Neuronal stem cell (in vitro differentiated cells): ENCODE measurements around the gene NOC2L.

Source experiments
- DNase-seq: peaks from one replicate; pipeline ENCODE4 v3.0.0-alpha.2; 2013; ENCODE audit warnings: low spot score
- H2AFZ ChIP-seq: one replicate; pipeline ENCODE4 v1.6.1; 2013; ENCODE audit warnings: mild to moderate bottlenecking, low read length, inconsistent platforms
- H2AK5ac ChIP-seq: 2 replicates; pipeline ENCODE4 v1.6.1; 2013; ENCODE audit warnings: low read depth, mild to moderate bottlenecking, inconsistent platforms, low read length, moderate library complexity, mixed read lengths
- H2BK120ac ChIP-seq: 2 replicates; pipeline ENCODE4 v1.6.1; 2013; ENCODE audit warnings: low read depth, mild to moderate bottlenecking, inconsistent platforms, low read length, moderate library complexity, mixed read lengths
- H2BK12ac ChIP-seq: one replicate; pipeline ENCODE4 v1.6.1; 2013; ENCODE audit warnings: low read length, inconsistent platforms
- H2BK15ac ChIP-seq: 2 replicates; pipeline ENCODE4 v1.6.1; 2013; ENCODE audit warnings: mild to moderate bottlenecking, low read length, inconsistent platforms, mixed read lengths
- H2BK5ac ChIP-seq: one replicate; pipeline ENCODE4 v1.6.1; 2013; ENCODE audit warnings: inconsistent platforms, mild to moderate bottlenecking, low read length, moderate library complexity
- H3K14ac ChIP-seq: one replicate; pipeline ENCODE4 v1.6.1; 2013; ENCODE audit warnings: low read length, inconsistent platforms
- H3K18ac ChIP-seq: 2 replicates; pipeline ENCODE4 v1.6.1; 2013; ENCODE audit warnings: low read length, inconsistent platforms
- H3K23ac ChIP-seq: 2 replicates; pipeline ENCODE4 v1.6.1; 2013; ENCODE audit warnings: low read depth, mild to moderate bottlenecking, mixed read lengths, low read length, inconsistent platforms; ENCODE audit not compliant: poor library complexity
- H3K27ac ChIP-seq: replicated peaks from 3 replicates; pipeline ENCODE4 v1.5.1; 2013; ENCODE audit warnings: low read length, inconsistent platforms
- H3K27me3 ChIP-seq, 3 experiments: 2 replicates each; pipeline ENCODE4 v1.6.1; 2013; ENCODE audit warnings: low read length in 3 of 3, mild to moderate bottlenecking in 2 of 3, inconsistent platforms in 1 of 3, low read depth in 1 of 3, mixed read lengths in 1 of 3, moderate library complexity in 1 of 3; ENCODE audit not compliant: control insufficient read depth in 3 of 3, insufficient read depth in 3 of 3
- H3K36me3 ChIP-seq, 2 donors: replicated peaks in 1 of 2; 2 replicates each; pipeline ENCODE4 v1.6.1; 2013; ENCODE audit warnings: low read length in 2 of 2; ENCODE audit not compliant: control insufficient read depth in 2 of 2, insufficient read depth in 2 of 2
- H3K4ac ChIP-seq: 2 replicates; pipeline ENCODE4 v1.6.1; 2013; ENCODE audit warnings: inconsistent platforms, mild to moderate bottlenecking, low read length, moderate library complexity
- H3K4me1 ChIP-seq, 2 donors: 1 replicate in 1 of 2; 2 replicates in 1 of 2; pipeline ENCODE4 v1.6.1; 2013; ENCODE audit warnings: low read length in 2 of 2, low read depth in 1 of 2; ENCODE audit not compliant: control insufficient read depth in 2 of 2, insufficient read depth in 1 of 2
- H3K4me2 ChIP-seq: one replicate; pipeline ENCODE4 v1.6.1; 2013; ENCODE audit warnings: mild to moderate bottlenecking, low read length, inconsistent platforms; ENCODE audit not compliant: insufficient read depth, poor library complexity, severe bottlenecking
- H3K4me3 ChIP-seq, 2 donors: 2 replicates each; pipeline ENCODE4 v1.5.1; 2013; ENCODE audit warnings: low read length in 2 of 2, mild to moderate bottlenecking in 2 of 2, inconsistent platforms in 1 of 2, moderate library complexity in 1 of 2
- H3K79me1 ChIP-seq: one replicate; pipeline ENCODE4 v1.6.1; 2013; ENCODE audit warnings: low read depth, mild to moderate bottlenecking, inconsistent platforms, low read length, moderate library complexity
- H3K9ac ChIP-seq: one replicate; pipeline ENCODE4 v1.6.1; 2013; ENCODE audit warnings: mild to moderate bottlenecking, low read depth, low read length, inconsistent platforms; ENCODE audit not compliant: poor library complexity
- H3K9me3 ChIP-seq, 2 donors: replicated peaks in 1 of 2; 2 replicates each; pipeline versions ENCODE3 to v1.6.1; 2013; ENCODE audit warnings: low read length in 2 of 2, mild to moderate bottlenecking in 2 of 2, inconsistent platforms in 1 of 2, low read depth in 1 of 2, mixed read lengths in 1 of 2, moderate library complexity in 1 of 2; ENCODE audit not compliant: control insufficient read depth in 2 of 2, insufficient read depth in 1 of 2
- H4K8ac ChIP-seq: one replicate; pipeline ENCODE4 v1.6.1; 2013; ENCODE audit warnings: low read depth, mild to moderate bottlenecking, inconsistent platforms, low read length, moderate library complexity
- H4K91ac ChIP-seq: one replicate; pipeline ENCODE4 v1.6.1; 2013; ENCODE audit warnings: low read length, low read depth, mild to moderate bottlenecking, inconsistent platforms; ENCODE audit not compliant: poor library complexity
- WGBS, 2 donors: extraction: QIAGEN DNeasy Blood & Tissue Kit; methylation state at CpG; one replicate each; pipeline ENCODE4 v1.1.7; 2013; ENCODE audit warnings: missing lambda C conversion rate in 2 of 2, mixed read lengths in 1 of 2; ENCODE audit not compliant: insufficient read length in 2 of 2, insufficient replicate concordance in 1 of 2; ENCODE audit errors: extremely low coverage in 2 of 2; 5-methylcytosine and 5-hydroxymethylcytosine counted together

Gene NOC2L

GRCh38 chr1:916173-917075, 42.6 kb downstream of the NOC2L start:
- Histone ChIP-seq H3K18ac (peak overlapping the region; percentile 80), H2AK5ac (peak overlapping the region; percentile 70), H3K9me3 (peaks cover 0 to 4% of the 10 kb centered on the region in 2 donors), H3K14ac (peak overlapping the region; percentile 56), H2BK120ac (no peak overlapping the region), H2BK5ac (peak overlapping the region; percentile 87), H2AFZ (no peak overlapping the region), H3K4me3 (no peak overlapping the region), H3K4me2 (no peak overlapping the region), H2BK12ac (peak overlapping the region; percentile 30), H3K9ac (no peak overlapping the region), H3K27me3 (peaks cover 3 to 81% (median 61%) of the 10 kb centered on the region in 3 experiments), H3K4ac (no peak overlapping the region), H4K91ac (no peak overlapping the region), H3K4me1 (peaks cover 12 to 16% of the 10 kb centered on the region in 2 donors), H3K36me3 (peaks cover 0 to 2% of the 10 kb centered on the region in 2 donors), H4K8ac (no peak overlapping the region), H3K23ac (peak overlapping the region; percentile 31), H2BK15ac (no peak overlapping the region), H3K79me1 (peaks cover 2% of the 10 kb centered on the region), H3K27ac (no peak overlapping the region)
- WGBS, 2 donors = no CpG with 5 or more reads among the region's 31 CpGs
- no peak for DNase-seq

- H3K27me3 ChIP-seq = peaks cover 0 to 76% (median 60%) of the 10 kb centered on the region in 3 experiments
- peaks cover 0 to 3% of the 10 kb centered on the region in 2 donors for H3K9me3 ChIP-seq
Measured at GRCh38 chr1:915295-916172, 43.5 kb downstream of the NOC2L start.

DNA sequence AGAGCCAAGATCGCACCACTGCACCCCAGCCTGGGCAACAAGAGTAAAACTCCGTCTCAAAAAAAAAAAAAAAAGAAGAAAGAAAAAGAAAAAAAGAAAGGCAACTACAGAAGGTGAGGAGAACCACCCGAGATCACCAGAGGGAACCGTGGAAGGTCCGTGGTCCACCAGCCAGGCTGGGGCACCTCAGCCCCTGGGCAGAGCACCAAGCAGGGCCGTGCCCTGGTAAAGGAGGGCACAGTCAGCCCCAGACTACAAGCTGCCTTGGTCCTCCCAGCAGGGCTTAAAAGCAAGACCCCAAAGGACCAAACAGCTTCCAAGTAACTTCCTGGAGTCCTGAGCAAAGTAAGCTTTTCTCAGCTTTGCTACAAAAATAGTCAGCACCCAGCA, 44.2 kb downstream of the NOC2L start:
- H3K9me3 ChIP-seq = peaks cover 0 to 3% of the 10 kb centered on the region in 2 donors
- H4K8ac ChIP-seq = no peak overlapping the region
- no peak overlapping the region for H2BK5ac ChIP-seq
- peaks cover 0 to 2% of the 10 kb centered on the region in 2 donors for H3K4me1 ChIP-seq
- no peak overlapping the region for H2AFZ ChIP-seq
- no peak overlapping the region for H2BK12ac ChIP-seq
- peaks cover 0 to 69% (median 54%) of the 10 kb centered on the region in 3 experiments for H3K27me3 ChIP-seq
- peaks cover 2% of the 10 kb centered on the region for H3K79me1 ChIP-seq
- no peak overlapping the region for H4K91ac ChIP-seq
- no peaks in the 10 kb centered on the region for H3K36me3 ChIP-seq
- H2BK120ac ChIP-seq = no peak overlapping the region
- no peak for DNase-seq
- no peak overlapping the region for H3K27ac ChIP-seq
- no peak overlapping the region for H3K4me2 ChIP-seq
- H3K4ac ChIP-seq = no peak overlapping the region
- no peak overlapping the region for H3K23ac ChIP-seq
- no peak overlapping the region for H3K9ac ChIP-seq
- H2BK15ac ChIP-seq = no peak overlapping the region
- no peak overlapping the region for H3K4me3 ChIP-seq
- WGBS, 2 donors = no CpG with 5 or more reads among the region's 6 CpGs
- H2AK5ac ChIP-seq = no peak overlapping the region
- H3K18ac ChIP-seq = no peak overlapping the region
- H3K14ac ChIP-seq = no peak overlapping the region

More at GRCh38 chr1:915295-916172, 43.5 kb downstream of the NOC2L start:
- H3K27ac ChIP-seq = no peak overlapping the region
- H3K14ac ChIP-seq = peak overlapping the region; percentile 71
- H3K36me3 ChIP-seq = no peaks in the 10 kb centered on the region
- no peak for DNase-seq
- H3K79me1 ChIP-seq = peaks cover 2% of the 10 kb centered on the region
- no CpG with 5 or more reads among the region's 28 CpGs for WGBS, 2 donors
- peak overlapping the region; percentile 84 for H2AK5ac ChIP-seq
- peak overlapping the region in 1 of 2 donors; percentile 41 for H3K4me3 ChIP-seq
- no peak overlapping the region for H2BK15ac ChIP-seq
- H2BK12ac ChIP-seq = no peak overlapping the region
- no peak overlapping the region for H3K23ac ChIP-seq
- H3K4me1 ChIP-seq = peaks cover 5 to 9% of the 10 kb centered on the region in 2 donors
- H2AFZ ChIP-seq = no peak overlapping the region
- H3K4ac ChIP-seq = no peak overlapping the region
- no peak overlapping the region for H3K4me2 ChIP-seq
- H4K8ac ChIP-seq = no peak overlapping the region
- H4K91ac ChIP-seq = no peak overlapping the region
- H2BK120ac ChIP-seq = no peak overlapping the region
- H3K18ac ChIP-seq = peak overlapping the region; percentile 57
- H3K9ac ChIP-seq = peak overlapping the region; percentile 44
- H2BK5ac ChIP-seq = peak overlapping the region; percentile 19
